HG03196 (cell line): ENCODE results near the gene GPATCH8.
"Not testable (repeated sequence)": the region's sequence is repeated elsewhere in the genome, so short reads cannot be mapped to it uniquely, and the experiment has no call there.

ENCODE experiments used
- ATAC-seq: cut with Tn5 transposase; IDR thresholded peaks from one replicate; pipeline ENCODE4 v1.9.1; 2021; ENCODE audit not compliant: unreplicated experiment

GPATCH8 gene

DNA sequence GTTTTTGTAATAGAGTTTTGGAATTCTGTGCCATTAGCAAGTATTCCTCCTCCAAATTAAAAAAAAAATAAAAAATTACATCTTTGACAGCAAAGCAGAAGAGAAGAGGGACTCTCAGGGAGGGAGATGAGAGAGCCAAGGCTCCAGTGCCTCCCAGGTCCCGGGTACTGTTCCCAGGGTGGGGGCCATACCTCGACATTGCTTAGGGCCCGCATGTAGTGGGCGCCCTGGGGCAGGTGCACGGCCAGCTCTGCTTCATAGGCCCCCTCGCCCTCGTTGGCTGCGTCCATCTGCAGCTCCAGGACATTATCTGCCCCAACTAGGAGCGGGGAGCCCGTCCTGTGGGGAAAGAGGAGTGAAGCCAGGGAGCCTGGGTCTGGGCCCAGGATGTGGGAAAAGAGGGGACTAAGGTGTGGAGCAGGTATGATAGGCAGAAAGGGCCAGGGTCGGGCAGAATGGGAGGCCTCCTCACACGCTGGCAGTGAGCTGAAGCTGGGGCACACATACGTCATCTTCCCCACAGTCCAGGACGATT is 125.0 kb downstream of the GPATCH8 start:
- no peak for ATAC-seq

GRCh38 chr17:44376779-44377178 is 126.4 kb downstream of the GPATCH8 start:
- no peak for ATAC-seq

GRCh38 chr17:44376124-44376523 is 127.1 kb downstream of the GPATCH8 start:
- ATAC-seq, result no peak

DNA sequence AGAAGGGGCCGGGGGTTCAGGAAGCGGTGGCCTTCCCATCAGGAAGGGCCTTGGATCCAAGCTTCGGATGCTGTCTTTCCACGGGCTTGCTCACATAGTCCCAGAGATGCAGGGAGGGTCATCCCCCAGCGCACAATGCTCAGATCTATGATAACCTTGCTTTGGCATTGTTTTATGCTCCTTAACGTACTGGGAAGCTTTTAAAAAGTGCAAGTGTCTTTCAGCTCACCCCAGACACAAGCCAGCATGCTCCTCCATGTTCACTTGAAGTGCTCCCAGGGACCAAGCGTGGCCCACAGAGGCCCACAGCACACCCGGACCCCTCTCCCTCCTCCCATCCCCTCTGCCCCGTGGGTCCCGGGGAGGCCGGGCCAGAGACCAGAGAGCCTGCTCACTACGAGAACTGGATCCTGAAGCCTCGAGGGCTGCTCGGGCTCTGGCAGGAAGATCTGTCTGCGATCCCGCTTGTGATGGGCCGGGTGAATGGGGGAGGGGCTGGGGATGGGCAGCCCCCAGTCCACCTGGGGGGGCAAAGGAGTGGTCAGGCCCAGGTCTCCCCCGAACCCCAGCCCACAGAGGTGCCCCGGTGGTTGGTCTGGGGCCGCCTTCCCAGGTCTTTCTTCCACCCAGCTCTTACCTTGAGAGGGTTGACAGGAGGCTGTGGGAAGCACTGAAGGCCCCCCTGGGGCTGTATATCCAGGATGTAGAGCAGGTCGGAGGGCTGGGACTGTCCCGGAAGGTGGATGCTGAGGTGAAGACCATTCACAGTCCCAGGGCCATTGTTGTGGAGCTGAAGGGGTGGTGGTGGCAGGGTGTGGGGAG is 127.8 kb downstream of the GPATCH8 start:
- ATAC-seq, result no peak

- no peak for ATAC-seq
Measured at GRCh38 chr17:44374306-44375195, 128.7 kb downstream of the GPATCH8 start.

DNA sequence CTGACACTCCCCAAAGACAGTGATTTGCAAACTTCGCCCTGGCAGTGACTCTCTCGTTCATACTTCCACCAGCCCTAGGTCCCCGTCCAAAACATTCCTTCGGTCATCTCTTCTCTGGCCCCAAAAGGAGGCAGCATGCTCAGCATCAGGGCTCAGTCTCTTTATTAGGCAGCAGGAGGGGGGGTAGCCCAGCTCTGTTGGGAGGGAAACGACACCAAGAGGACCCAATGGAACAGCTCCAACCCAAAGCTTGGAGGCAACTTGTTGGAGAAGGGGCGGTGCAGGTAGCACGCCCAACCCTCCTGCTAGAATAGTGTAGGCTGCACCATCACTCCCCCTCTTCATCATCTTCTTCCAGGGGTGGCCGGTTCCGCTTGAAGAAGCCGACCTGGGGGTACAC is 131.2 kb downstream of the GPATCH8 start:
- no peak for ATAC-seq

- not testable (repeated sequence) for ATAC-seq
Measured at GRCh38 chr17:44369414-44370023, 133.7 kb downstream of the GPATCH8 start.

DNA sequence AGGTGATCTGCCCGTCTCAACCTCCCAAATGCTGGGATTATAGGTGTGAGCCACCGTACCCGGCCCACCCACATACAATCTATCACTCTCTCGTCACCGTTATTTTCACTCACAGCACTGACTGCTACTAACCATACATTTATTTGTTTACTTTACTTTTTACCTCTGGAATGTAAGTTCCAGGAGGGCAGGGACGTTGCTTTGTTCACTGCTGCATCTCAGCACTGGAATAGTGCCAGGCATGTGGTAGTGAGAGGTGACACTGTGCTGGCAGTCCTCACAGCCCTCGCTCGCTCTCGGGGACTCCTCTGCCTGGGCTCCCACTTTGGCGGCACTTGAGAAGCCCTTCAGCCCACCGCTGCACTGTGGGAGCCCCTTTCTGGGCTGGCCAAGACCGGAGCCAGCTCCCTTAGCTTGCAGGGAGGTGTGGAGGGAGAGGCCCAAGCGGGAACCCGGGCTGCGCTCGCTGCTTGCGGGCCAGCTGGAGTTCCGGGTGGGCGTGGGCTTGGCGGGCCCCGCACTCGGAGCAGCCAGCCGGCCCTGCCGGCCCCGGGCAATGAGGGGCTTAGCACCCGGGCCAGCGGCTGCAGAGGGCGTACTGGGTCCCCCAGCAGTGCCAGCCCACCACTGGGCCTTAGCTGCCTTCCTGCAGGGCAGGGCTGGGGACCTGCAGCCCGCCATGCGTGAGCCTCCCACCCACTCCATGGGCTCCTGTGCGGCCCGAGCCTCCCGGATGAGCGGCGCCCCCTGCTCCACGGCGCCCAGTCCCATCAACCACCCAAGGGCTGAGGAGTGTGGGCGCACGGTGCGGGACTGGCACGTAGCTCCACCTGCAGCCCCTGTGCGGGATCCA is 134.6 kb downstream of the GPATCH8 start:
- not testable (repeated sequence) for ATAC-seq

- no peak for ATAC-seq
Measured at GRCh38 chr17:44367231-44367979, 135.8 kb downstream of the GPATCH8 start.

GRCh38 chr17:44365051-44365450 is 138.2 kb downstream of the GPATCH8 start:
- not testable (repeated sequence) for ATAC-seq

- ATAC-seq, result no peak
Measured at GRCh38 chr17:44363613-44364159, 139.5 kb downstream of the GPATCH8 start, which contains the start of gene FAM171A2. FAM171A2 (minus strand) TSS chr17:44363853; CDS start chr17:44363714, 139 bp downstream.

DNA sequence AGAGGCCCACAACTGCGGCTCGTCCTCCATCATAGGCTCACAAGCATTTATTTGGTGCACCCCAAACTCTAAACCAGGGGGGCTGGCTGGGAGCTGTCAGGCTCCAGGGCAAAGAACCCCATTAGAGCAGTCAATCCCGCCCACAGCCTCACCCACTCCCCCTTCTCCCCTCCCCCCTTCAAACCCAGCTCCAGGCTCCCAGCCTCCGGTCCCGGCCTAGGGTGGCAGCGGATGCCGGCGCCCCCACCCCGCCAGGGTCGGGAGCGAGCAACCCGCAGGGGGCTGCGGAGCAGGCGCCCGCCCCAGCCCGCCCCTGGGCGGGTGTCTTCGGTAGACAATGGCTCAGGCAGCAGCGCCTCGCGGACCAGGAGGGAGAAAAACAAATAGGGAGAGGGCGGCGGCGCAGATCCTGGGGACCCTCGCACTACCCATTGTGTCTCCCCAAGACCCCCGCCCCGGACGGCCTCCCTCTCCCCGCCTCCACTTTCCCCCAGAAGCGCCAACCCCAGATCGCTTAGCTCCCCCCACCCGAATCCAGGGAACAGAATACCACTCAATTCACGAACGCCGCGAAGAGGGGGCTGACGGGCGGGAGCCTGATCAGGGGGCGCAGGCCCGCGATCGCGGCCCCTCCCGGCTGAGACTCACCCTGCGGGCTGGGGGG is 140.1 kb downstream of the GPATCH8 start:
- no peak for ATAC-seq

GRCh38 chr17:44362459-44362948 is 140.7 kb downstream of the GPATCH8 start:
- no peak for ATAC-seq

- no peak for ATAC-seq
Measured at GRCh38 chr17:44361292-44362260, 141.6 kb downstream of the GPATCH8 start.

- no peak for ATAC-seq
Measured at GRCh38 chr17:44360826-44361225, 142.4 kb downstream of the GPATCH8 start.

DNA sequence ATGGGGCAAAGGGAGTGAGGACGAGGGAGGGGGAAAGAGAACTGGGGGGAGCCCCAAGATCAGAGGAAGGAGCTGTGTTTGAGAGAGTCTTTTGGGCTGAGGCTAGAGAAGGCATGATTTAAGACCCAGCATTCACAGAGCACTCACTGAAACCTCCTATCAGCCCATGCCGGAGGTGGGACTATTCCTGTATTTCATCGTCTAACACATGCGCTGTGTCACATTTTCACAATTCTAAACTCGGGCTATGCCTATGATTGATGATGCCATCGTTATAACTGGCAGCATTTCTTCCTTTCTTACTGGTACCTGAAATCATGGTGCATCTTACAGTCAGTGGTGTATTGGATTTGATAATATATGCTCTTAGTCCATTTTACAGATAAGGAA is 143.1 kb downstream of the GPATCH8 start:
- no peak for ATAC-seq

GRCh38 chr17:44359458-44360143 is 143.6 kb downstream of the GPATCH8 start:
- no peak for ATAC-seq
